LNCaP clone FGC (cell line): ENCODE data around the gene CACNA1S.

Experiments
- DNase-seq: peaks from one replicate; pipeline ENCODE4 v3.0.0-alpha.2; 2011; ENCODE audit warnings: low read depth
- H3K4me3 ChIP-seq: 2 replicates; pipeline ENCODE4 v1.5.1; 2011; ENCODE audit warnings: mild to moderate bottlenecking, low read depth, low read length, control low read depth
- CTCF ChIP-seq: IDR thresholded peaks from 2 replicates; pipeline ENCODE4 v1.5.1; 2012; ENCODE audit warnings: mild to moderate bottlenecking; ENCODE audit not compliant: control insufficient read depth, insufficient read depth; ENCODE audit errors: extremely low read depth

CACNA1S gene

GRCh38 chr1:201028461-201028889, 83.8 kb downstream of the CACNA1S start:
- no peak for TF ChIP-seq CTCF
- no peak overlapping the region for H3K4me3 ChIP-seq
- no peak for DNase-seq

GRCh38 chr1:201026836-201027235, 85.4 kb downstream of the CACNA1S start:
- H3K4me3 ChIP-seq, result no peak overlapping the region
- no peak for DNase-seq
- TF ChIP-seq CTCF, result no peak

- no peak for DNase-seq
- H3K4me3 ChIP-seq, result no peak overlapping the region
- TF ChIP-seq CTCF, result no peak
Observed at GRCh38 chr1:201026234-201026633, 86.0 kb downstream of the CACNA1S start.

- no peak for DNase-seq
Observed at GRCh38 chr1:201025571-201026002, 86.6 kb downstream of the CACNA1S start.

GRCh38 chr1:201024625-201024998, 87.6 kb downstream of the CACNA1S start:
- TF ChIP-seq CTCF, result no peak
- DNase-seq, result no peak
- no peak overlapping the region for H3K4me3 ChIP-seq

More at GRCh38 chr1:201025571-201026002, 86.6 kb downstream of the CACNA1S start:
- TF ChIP-seq CTCF, result no peak
- H3K4me3 ChIP-seq, result no peak overlapping the region

GRCh38 chr1:201023920-201024624, 88.2 kb downstream of the CACNA1S start:
- no peak for DNase-seq
- H3K4me3 ChIP-seq, result no peak overlapping the region
- TF ChIP-seq CTCF, result no peak

- no peak for TF ChIP-seq CTCF
- H3K4me3 ChIP-seq, result no peak within 1 kb of the TSS
- no peak for DNase-seq
Observed at GRCh38 chr1:201023517-201023902, 88.7 kb downstream of the CACNA1S start, which contains the start of gene KIF21B. Gene KIF21B, minus strand, starts transcription at chr1:201023714. Its CDS starts 331 bp downstream, at chr1:201023383.
